Astrocyte of the cerebellum (primary cell): Measurements from ENCODE around the gene PHYH.
"Not testable (repeated sequence)": the region's sequence is repeated elsewhere in the genome, so short reads cannot be mapped to it uniquely, and the experiment has no call there.

ENCODE experiments used
- DNase-seq: peaks from one replicate; pipeline ENCODE4 v3.0.0-alpha.2; 2011; ENCODE audit warnings: low read depth
- H3K4me3 ChIP-seq: 2 replicates; pipeline ENCODE4 v1.5.1; 2011; ENCODE audit warnings: mild to moderate bottlenecking, low read depth, low read length, moderate library complexity
- in situ Hi-C: cut with HindIII; loops from 2 replicates; pipeline ENCODE4 v1.10.0; 2017; ENCODE audit warnings: low sequenced_read_pairs
- TF ChIP-seq, protein P1 (sequence below): IDR thresholded peaks from 2 replicates; pipeline ENCODE4 v1.5.1; 2012; ENCODE audit warnings: low read length, low read depth, moderate library complexity, mild to moderate bottlenecking; ENCODE audit errors: missing control alignments

Gene PHYH

DNA sequence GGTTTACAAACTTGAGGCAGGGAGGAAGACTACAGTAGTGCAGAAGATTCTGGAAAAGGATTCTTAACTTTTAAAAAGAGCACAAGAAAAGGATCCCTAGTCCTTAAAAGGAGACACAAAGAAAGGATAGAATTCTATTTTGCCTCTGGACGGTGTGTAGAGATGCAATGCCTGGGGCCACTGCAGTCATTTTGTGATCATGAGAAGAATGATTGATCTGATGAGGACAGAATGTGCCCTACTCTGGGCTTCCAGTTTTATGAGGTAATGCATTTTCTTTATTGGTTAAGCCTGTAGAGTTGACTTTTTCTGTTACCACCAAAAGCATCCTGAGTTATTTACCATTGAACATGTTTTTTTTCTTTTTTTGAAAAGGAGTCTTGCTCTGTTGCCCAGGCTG is 37.4 kb downstream of the PHYH start:
- no peak for DNase-seq
- H3K4me3 ChIP-seq = no peak overlapping the region
- in situ Hi-C loops = no loop called here
- TF ChIP-seq, protein P1, sequence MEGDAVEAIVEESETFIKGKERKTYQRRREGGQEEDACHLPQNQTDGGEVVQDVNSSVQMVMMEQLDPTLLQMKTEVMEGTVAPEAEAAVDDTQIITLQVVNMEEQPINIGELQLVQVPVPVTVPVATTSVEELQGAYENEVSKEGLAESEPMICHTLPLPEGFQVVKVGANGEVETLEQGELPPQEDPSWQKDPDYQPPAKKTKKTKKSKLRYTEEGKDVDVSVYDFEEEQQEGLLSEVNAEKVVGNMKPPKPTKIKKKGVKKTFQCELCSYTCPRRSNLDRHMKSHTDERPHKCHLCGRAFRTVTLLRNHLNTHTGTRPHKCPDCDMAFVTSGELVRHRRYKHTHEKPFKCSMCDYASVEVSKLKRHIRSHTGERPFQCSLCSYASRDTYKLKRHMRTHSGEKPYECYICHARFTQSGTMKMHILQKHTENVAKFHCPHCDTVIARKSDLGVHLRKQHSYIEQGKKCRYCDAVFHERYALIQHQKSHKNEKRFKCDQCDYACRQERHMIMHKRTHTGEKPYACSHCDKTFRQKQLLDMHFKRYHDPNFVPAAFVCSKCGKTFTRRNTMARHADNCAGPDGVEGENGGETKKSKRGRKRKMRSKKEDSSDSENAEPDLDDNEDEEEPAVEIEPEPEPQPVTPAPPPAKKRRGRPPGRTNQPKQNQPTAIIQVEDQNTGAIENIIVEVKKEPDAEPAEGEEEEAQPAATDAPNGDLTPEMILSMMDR = no peak

DNA sequence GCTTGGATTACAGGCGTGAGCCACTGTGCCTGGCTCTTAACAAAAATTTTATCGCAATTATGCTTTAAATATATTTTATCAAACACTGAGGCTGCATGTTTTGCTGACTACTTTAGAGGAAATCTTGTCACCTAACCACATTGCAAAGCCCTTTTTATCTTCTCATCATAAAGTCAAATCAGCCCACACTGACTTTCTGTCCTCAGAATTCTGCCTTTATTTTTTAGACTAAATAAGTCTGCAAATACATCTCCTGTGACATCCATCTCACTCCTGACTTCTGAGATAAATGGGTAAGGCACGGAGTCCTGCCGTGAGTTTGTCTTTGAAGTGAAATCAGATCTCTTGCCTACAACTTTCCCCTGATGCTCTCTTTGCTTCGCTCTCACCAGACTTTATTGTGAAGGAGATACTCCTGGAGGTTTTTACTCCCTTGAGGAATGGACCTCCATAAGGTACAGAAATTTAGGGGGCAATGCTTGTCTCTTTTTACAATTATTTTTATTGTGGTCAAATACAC is 42.2 kb downstream of the PHYH start:
- in situ Hi-C loops = no loop called here
- no peak for DNase-seq
- H3K4me3 ChIP-seq = no peak overlapping the region
- TF ChIP-seq, protein P1 = no peak

DNA sequence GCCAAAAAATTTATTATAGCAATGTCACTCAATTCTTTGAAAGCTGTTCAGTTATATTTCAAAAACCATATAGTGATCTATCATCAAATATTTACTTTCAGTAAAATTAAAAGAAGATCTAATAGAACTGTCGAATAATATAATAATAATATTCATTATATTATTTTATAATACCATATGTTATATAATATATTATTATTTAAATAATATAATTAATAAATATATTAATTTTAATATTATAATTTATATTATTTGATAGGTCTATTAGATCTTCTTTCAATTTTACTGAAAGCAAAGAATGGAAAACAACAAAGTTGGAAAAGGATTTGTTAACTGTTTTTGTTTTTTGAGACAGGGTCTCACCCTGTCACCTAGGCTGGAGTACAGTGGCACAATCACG is 43.2 kb downstream of the PHYH start:
- no peak for DNase-seq
- in situ Hi-C loops = no loop called here
- H3K4me3 ChIP-seq = no peak overlapping the region
- TF ChIP-seq, protein P1 = no peak

DNA sequence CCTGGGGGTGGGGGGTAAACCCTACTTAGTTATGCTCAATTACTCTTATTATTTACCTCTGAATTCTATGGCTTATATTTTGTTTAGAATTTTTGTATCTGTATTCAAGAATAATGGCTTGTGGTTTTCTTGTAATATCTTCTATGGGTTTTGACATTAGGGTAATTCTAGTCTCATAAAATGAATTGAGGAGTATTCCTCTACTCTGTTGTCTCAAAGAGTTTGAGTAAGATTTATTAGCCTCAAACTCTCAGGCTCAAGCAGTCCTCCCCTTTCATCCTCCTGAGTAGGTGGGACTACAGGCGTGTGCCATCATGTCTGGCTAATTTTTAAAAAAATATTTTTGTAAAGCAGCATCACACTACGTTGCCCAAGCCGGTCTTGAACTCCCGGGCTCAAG is 46.1 kb downstream of the PHYH start:
- H3K4me3 ChIP-seq = no peak overlapping the region
- DNase-seq = no peak
- in situ Hi-C loops = no loop called here
- TF ChIP-seq, protein P1 = no peak

DNA sequence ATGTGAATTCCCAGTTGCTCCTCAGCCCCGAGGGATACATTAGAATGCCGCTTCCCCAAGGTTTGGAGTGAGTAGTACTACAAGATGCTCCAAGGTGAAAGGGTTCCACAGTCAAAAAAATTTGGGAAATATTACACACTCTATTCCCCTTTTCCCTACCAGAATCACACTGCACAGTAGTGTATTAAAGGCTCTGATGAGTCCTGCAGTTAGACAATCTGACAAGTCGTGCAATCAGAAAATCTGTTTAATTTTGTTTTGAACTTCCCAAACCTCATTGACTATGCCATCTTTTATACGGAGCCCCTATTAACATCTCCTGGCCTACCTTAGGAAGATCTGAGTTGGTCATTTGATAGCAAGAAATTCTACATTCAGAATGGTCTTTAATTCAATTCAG is 52.1 kb downstream of the PHYH start:
- H3K4me3 ChIP-seq = no peak overlapping the region
- DNase-seq = no peak
- TF ChIP-seq, protein P1 = no peak
- in situ Hi-C loops = no loop called here

DNA sequence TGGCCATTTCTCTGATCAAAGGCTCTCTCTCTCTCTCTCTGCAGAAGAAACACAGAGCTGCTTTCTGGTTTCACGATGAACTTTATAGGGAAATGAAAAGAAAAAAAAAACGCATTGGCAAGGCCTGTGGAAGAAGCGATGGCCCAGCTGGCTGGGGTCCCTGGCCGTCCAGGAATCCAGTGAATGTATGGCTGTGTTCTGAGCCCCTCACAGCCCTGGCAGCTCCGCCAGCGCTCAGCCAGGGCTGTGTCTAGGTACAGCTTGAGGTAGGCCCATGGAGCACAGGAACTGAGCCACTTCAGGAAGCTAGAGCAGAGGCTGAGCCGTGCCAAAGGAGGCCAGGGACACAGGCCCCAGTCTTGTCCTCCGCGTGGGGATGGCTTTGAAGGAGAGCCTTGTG is 52.6 kb downstream of the PHYH start:
- in situ Hi-C loops = no loop called here
- TF ChIP-seq, protein P1 = no peak
- no peak overlapping the region for H3K4me3 ChIP-seq
- DNase-seq = no peak

DNA sequence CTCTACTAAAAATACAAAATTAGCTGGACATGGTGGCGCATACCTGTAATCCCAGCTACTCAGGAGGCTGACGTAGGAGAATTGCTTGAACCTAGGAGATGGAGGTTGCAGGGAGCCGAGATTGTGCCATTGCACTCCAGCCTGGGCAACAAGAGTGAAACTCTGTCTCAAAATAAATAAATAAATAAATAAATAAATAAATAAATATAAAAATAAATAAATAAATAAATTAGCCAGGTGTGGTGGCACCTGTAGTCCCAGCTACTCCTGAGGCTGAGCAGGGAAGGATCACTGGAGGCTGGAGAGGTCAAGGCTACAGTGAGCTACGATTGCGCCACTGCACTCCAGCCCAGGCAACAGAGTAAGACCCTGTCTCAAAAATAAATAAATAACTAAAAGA is 57.6 kb downstream of the PHYH start:
- H3K4me3 ChIP-seq, DNase-seq, in situ Hi-C loops: not testable (repeated sequence)
